ENCODE results near the gene RSPH1. TPM values are rescaled to one million over a fixed set of nuclear protein-coding genes. Genes with fewer than 3 reads are reported as not detected.
A peak's percentile ranks its signal among the peaks of the same experiment; 100 is the strongest.

The RSPH1 gene
- 0.26 and 0.54 TPM in 2 replicates for total RNA-seq (2014; rRNA removed; shearing (Covaris generic); ENCODE audit: low replicate concordance)

DNA sequence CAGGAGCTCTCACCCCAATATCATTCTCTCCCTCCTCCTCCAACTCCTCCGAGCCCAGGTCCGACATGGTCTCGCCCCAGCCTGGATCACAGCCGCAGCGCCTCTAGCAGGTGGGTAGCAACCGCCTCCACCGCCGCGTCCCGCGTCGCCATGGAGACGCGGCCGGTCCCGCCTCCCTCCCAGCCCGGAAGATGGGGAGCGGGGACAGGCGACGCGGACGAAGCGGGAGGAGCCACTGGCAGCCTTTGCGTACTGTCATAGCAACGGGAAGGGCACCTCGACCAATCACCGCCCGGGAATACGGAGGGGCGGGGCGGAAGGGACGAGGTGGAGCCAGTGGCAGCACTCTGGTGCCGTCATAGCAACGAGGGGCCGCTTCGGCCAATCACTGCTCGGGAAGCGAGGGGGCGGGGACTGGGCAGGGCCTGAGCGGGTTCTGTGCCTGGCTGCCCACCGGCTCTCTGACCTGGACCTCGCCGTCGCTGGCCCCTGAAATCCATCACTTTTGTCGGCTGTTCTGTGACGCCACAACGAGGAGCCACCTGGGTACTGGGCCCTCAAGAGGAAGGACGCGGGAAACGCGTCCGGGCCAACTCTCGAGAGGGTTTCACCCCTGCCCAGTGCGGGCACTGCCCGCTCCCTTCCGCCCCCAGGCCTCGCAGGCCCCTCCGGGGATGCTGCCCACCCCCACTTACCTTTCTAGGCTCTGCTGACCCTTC lies at the start of gene RSPH1:
RSPH1 (minus strand) TSS at position 105 of the 719 bp plus-strand sequence; CDS start at position 67, 38 bp downstream.
- DNase-seq = peak; percentile 100
- Histone ChIP-seq H3K9ac (ENCODE audit: low read length) (peak within 1 kb of the TSS; percentile 95), H3K4me3 (ENCODE audit: low read length) (peak within 1 kb of the TSS; percentile 95), H3K4me2 (ENCODE audit: low read depth, low read length, poor library complexity, severe bottlenecking) (peak within 1 kb of the TSS; percentile 99), H3K36me3 (ENCODE audit: insufficient read depth, low read length) (no peaks in the 10 kb centered on the region), H3K9me2 (replicated peaks; ENCODE audit: insufficient read depth, low read length) (no peaks in the 10 kb centered on the region), H3K4me1 (ENCODE audit: low read length) (peaks cover 21% of the 10 kb centered on the region), H3K79me2 (ENCODE audit: low read length) (no peaks in the 10 kb centered on the region), H3K27ac (ENCODE audit: low read length) (no peak within 1 kb of the TSS), H3K9me3 (ENCODE audit: low read length) (no peaks in the 10 kb centered on the region), H2AFZ (ENCODE audit: low read length) (peak within 1 kb of the TSS; percentile 89; the same call in 1 of the 2 replicates), H4K20me1 (ENCODE audit: insufficient read depth, low read depth, low read length) (no peaks in the 10 kb centered on the region), H3K27me3 (ENCODE audit: low read length) (no peaks in the 10 kb centered on the region)

DNA sequence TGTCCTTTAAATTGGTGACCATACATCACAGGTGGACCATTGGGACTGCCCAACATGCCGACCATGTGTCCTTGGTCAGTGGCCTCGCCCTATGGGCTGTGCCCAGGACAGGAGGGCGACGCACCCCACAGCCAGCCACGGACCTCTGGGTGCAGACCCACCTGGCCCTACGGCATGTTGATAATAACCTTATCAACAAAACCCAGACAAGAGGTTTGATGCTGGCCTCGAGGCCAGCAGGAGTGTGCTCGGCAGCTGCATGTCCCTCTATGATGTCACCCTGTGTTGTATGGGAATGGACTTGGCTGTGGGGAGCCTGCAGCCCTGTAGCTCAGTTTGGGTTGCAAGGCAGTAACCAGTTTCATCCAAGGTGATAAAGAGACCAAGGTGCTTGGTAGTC lies 49.7 kb upstream of the RSPH1 start:
- Histone ChIP-seq H3K4me1 (ENCODE audit: low read length) (no peaks in the 10 kb centered on the region), H3K27me3 (ENCODE audit: low read length) (no peaks in the 10 kb centered on the region), H3K27ac (ENCODE audit: low read length) (no peak overlapping the region), H3K9me3 (ENCODE audit: low read length) (no peaks in the 10 kb centered on the region), H3K4me2 (ENCODE audit: low read depth, low read length, poor library complexity, severe bottlenecking) (no peak overlapping the region), H2AFZ (ENCODE audit: low read length) (no peak overlapping the region), H3K9me2 (replicated peaks; ENCODE audit: insufficient read depth, low read length) (no peaks in the 10 kb centered on the region), H3K4me3 (ENCODE audit: low read length) (no peak overlapping the region), H3K9ac (ENCODE audit: low read length) (no peak overlapping the region), H3K79me2 (ENCODE audit: low read length) (no peaks in the 10 kb centered on the region), H3K36me3 (ENCODE audit: insufficient read depth, low read length) (peaks cover 14% of the 10 kb centered on the region), H4K20me1 (ENCODE audit: insufficient read depth, low read depth, low read length) (no peaks in the 10 kb centered on the region)
- no peak for DNase-seq

DNA sequence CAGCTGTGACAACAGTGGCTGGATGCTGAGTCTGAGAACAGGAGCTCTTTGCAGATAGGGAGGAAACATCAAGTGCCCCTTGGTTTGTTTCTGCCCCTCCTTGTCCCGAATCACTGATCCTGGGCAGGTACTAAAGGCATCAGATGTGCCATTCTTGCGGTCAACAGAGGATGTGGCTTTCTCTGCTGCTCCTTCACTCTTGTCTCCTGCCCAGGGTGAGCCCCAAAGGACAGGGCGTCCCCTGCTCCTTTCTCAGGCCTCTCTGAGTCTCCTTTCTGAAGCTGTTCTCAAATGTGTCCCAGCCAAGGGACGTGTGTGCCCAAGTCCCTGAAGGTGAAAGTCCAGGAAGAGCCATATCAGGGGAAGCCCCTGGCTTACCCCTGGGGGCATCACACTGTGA lies 49.3 kb upstream of the RSPH1 start:
- Histone ChIP-seq H3K27me3 (ENCODE audit: low read length) (no peaks in the 10 kb centered on the region), H2AFZ (ENCODE audit: low read length) (no peak overlapping the region), H3K9me2 (replicated peaks; ENCODE audit: insufficient read depth, low read length) (no peaks in the 10 kb centered on the region), H3K4me3 (ENCODE audit: low read length) (no peak overlapping the region), H3K79me2 (ENCODE audit: low read length) (no peaks in the 10 kb centered on the region), H4K20me1 (ENCODE audit: insufficient read depth, low read depth, low read length) (no peaks in the 10 kb centered on the region), H3K9me3 (ENCODE audit: low read length) (no peaks in the 10 kb centered on the region), H3K36me3 (ENCODE audit: insufficient read depth, low read length) (peaks cover 11% of the 10 kb centered on the region), H3K9ac (ENCODE audit: low read length) (no peak overlapping the region), H3K4me1 (ENCODE audit: low read length) (no peaks in the 10 kb centered on the region), H3K4me2 (ENCODE audit: low read depth, low read length, poor library complexity, severe bottlenecking) (no peak overlapping the region), H3K27ac (ENCODE audit: low read length) (no peak overlapping the region)
- DNase-seq = no peak

DNA sequence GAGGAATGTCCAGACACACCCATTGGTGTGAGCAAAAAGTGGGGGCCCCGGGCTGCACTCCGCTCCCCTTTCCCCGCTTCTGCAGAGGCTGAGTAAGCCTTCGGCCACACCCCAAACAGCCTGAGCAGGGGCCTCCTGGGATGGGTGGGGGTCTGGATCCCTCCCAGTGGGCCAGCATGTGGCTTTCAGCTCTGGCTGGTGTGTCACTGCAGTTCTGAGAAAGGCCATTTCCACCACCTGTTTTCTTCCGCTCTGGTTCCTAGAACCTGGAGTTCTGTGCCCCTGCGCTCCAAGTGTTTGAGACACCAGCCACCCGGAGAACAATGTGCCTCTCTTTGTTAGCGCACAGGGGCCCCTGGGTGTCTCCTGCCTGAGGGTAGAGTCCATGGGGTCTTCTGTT lies 48.5 kb upstream of the RSPH1 start:
- no peak overlapping the region for H3K4me3 ChIP-seq (ENCODE audit: low read length)
- no peak overlapping the region for H2AFZ ChIP-seq (ENCODE audit: low read length)
- no peaks in the 10 kb centered on the region for H3K9me2 ChIP-seq (replicated peaks; ENCODE audit: insufficient read depth, low read length)
- H3K4me1 ChIP-seq (ENCODE audit: low read length) = no peaks in the 10 kb centered on the region
- H3K4me2 ChIP-seq (ENCODE audit: low read depth, low read length, poor library complexity, severe bottlenecking) = no peak overlapping the region
- H3K9ac ChIP-seq (ENCODE audit: low read length) = no peak overlapping the region
- no peaks in the 10 kb centered on the region for H3K9me3 ChIP-seq (ENCODE audit: low read length)
- no peaks in the 10 kb centered on the region for H3K27me3 ChIP-seq (ENCODE audit: low read length)
- H3K27ac ChIP-seq (ENCODE audit: low read length) = no peak overlapping the region
- peaks cover 11% of the 10 kb centered on the region for H3K36me3 ChIP-seq (ENCODE audit: insufficient read depth, low read length)
- no peaks in the 10 kb centered on the region for H4K20me1 ChIP-seq (ENCODE audit: insufficient read depth, low read depth, low read length)
- DNase-seq = no peak
- H3K79me2 ChIP-seq (ENCODE audit: low read length) = no peaks in the 10 kb centered on the region

- peaks cover 4% of the 10 kb centered on the region; the same call in 1 of the 2 replicates for H3K36me3 ChIP-seq (ENCODE audit: insufficient read depth, low read length)
- H3K9me2 ChIP-seq (replicated peaks; ENCODE audit: insufficient read depth, low read length) = no peaks in the 10 kb centered on the region
- no peak overlapping the region for H2AFZ ChIP-seq (ENCODE audit: low read length)
Measured at GRCh38 chr21:42543106-42543847, 47.3 kb upstream of the RSPH1 start.

GRCh38 chr21:42542596-42542995 lies 46.6 kb upstream of the RSPH1 start:
- no peak for DNase-seq
- H3K4me2 ChIP-seq (ENCODE audit: low read depth, low read length, poor library complexity, severe bottlenecking) = no peak overlapping the region
- no peaks in the 10 kb centered on the region for H3K27me3 ChIP-seq (ENCODE audit: low read length)
- 0 out of 2 replicates have a peak, but pooled peaks cover 4% of the 10 kb centered on the region for H3K36me3 ChIP-seq (ENCODE audit: insufficient read depth, low read length)
- H3K9me2 ChIP-seq (replicated peaks; ENCODE audit: insufficient read depth, low read length) = no peaks in the 10 kb centered on the region
- H3K79me2 ChIP-seq (ENCODE audit: low read length) = no peaks in the 10 kb centered on the region
- H4K20me1 ChIP-seq (ENCODE audit: insufficient read depth, low read depth, low read length) = no peaks in the 10 kb centered on the region
- no peak overlapping the region for H2AFZ ChIP-seq (ENCODE audit: low read length)
- H3K4me1 ChIP-seq (ENCODE audit: low read length) = peaks cover 8% of the 10 kb centered on the region
- no peaks in the 10 kb centered on the region for H3K9me3 ChIP-seq (ENCODE audit: low read length)
- no peak overlapping the region for H3K4me3 ChIP-seq (ENCODE audit: low read length)
- H3K27ac ChIP-seq (ENCODE audit: low read length) = no peak overlapping the region
- no peak overlapping the region for H3K9ac ChIP-seq (ENCODE audit: low read length)

More at GRCh38 chr21:42543106-42543847, 47.3 kb upstream of the RSPH1 start:
- H3K27me3 ChIP-seq (ENCODE audit: low read length) = no peaks in the 10 kb centered on the region
- H3K79me2 ChIP-seq (ENCODE audit: low read length) = no peaks in the 10 kb centered on the region
- no peak for DNase-seq
- H4K20me1 ChIP-seq (ENCODE audit: insufficient read depth, low read depth, low read length) = no peaks in the 10 kb centered on the region
- H3K9me3 ChIP-seq (ENCODE audit: low read length) = no peaks in the 10 kb centered on the region
- no peak overlapping the region for H3K4me3 ChIP-seq (ENCODE audit: low read length)
- H3K9ac ChIP-seq (ENCODE audit: low read length) = no peak overlapping the region
- no peak overlapping the region for H3K27ac ChIP-seq (ENCODE audit: low read length)
- peaks cover 1% of the 10 kb centered on the region; the same call in 1 of the 2 replicates for H3K4me1 ChIP-seq (ENCODE audit: low read length)
- H3K4me2 ChIP-seq (ENCODE audit: low read depth, low read length, poor library complexity, severe bottlenecking) = no peak overlapping the region

DNA sequence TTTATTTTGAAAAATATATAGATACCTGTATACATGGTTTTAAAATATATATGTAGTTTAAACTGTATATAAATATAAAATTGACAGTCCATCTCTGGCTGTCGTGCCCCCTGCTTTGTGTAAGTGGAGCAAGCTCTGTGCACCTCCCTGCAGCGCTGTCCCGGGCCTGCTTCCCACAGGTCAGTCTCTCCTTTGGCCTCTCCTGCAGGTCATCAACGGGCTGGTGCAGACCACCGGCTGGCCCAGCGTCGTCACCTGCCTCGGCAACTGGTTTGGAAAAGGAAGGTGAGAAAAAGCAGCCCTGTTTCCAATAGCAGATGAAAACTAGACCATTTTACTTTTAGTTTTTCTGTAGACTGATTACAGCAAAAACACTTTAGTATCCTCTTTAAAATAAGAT lies 46.2 kb upstream of the RSPH1 start:
- no peaks in the 10 kb centered on the region for H3K79me2 ChIP-seq (ENCODE audit: low read length)
- no peak overlapping the region for H2AFZ ChIP-seq (ENCODE audit: low read length)
- H3K4me3 ChIP-seq (ENCODE audit: low read length) = no peak overlapping the region
- H3K4me2 ChIP-seq (ENCODE audit: low read depth, low read length, poor library complexity, severe bottlenecking) = no peak overlapping the region
- no peak overlapping the region for H3K27ac ChIP-seq (ENCODE audit: low read length)
- no peak for DNase-seq
- peaks cover 12% of the 10 kb centered on the region for H3K4me1 ChIP-seq (ENCODE audit: low read length)
- H3K9me2 ChIP-seq (replicated peaks; ENCODE audit: insufficient read depth, low read length) = no peaks in the 10 kb centered on the region
- H3K36me3 ChIP-seq (ENCODE audit: insufficient read depth, low read length) = 0 out of 2 replicates have a peak, but pooled peaks cover 4% of the 10 kb centered on the region
- no peaks in the 10 kb centered on the region for H3K27me3 ChIP-seq (ENCODE audit: low read length)
- H3K9ac ChIP-seq (ENCODE audit: low read length) = no peak overlapping the region
- H4K20me1 ChIP-seq (ENCODE audit: insufficient read depth, low read depth, low read length) = no peaks in the 10 kb centered on the region
- H3K9me3 ChIP-seq (ENCODE audit: low read length) = no peaks in the 10 kb centered on the region

DNA sequence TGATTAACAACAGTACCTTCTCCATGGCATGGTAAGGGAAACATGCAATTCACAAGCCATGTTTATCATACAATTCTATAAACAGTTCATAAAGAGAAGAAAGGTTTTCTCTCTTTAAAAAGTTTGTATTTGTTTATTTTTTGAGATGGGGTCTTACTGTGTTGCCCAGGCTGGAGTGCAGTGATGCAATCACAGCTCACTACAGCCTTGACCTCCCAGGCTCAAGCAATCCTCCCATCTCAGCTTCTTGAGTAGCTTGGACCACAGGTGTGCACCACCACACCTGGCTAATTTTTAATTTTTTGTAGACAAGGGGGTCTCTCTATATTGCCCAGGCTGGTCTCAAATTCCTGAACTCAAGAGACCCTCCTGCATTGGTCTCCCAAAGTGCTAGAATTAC lies 45.6 kb upstream of the RSPH1 start:
- 0 out of 2 replicates have a peak, but pooled peaks cover 4% of the 10 kb centered on the region for H3K36me3 ChIP-seq (ENCODE audit: insufficient read depth, low read length)
- no peak overlapping the region for H2AFZ ChIP-seq (ENCODE audit: low read length)
- no peak overlapping the region for H3K4me2 ChIP-seq (ENCODE audit: low read depth, low read length, poor library complexity, severe bottlenecking)

More for the DNA sequence above, 45.6 kb upstream of the RSPH1 start:
- no peaks in the 10 kb centered on the region for H4K20me1 ChIP-seq (ENCODE audit: insufficient read depth, low read depth, low read length)
- no peak for DNase-seq
- no peak overlapping the region for H3K27ac ChIP-seq (ENCODE audit: low read length)
- H3K9me2 ChIP-seq (replicated peaks; ENCODE audit: insufficient read depth, low read length) = no peaks in the 10 kb centered on the region
- H3K79me2 ChIP-seq (ENCODE audit: low read length) = no peaks in the 10 kb centered on the region
- peaks cover 18% of the 10 kb centered on the region for H3K4me1 ChIP-seq (ENCODE audit: low read length)
- H3K9me3 ChIP-seq (ENCODE audit: low read length) = no peaks in the 10 kb centered on the region
- no peak overlapping the region for H3K4me3 ChIP-seq (ENCODE audit: low read length)
- no peak overlapping the region for H3K9ac ChIP-seq (ENCODE audit: low read length)
- no peaks in the 10 kb centered on the region for H3K27me3 ChIP-seq (ENCODE audit: low read length)
